Transverse colon (tissue), 4 donors: ENCODE measurements around the gene GPR33.

Source experiments
- POLR2AphosphoS5 ChIP-seq, 3 donors: sonication (generic); formaldehyde crosslinking; IDR thresholded peaks; one replicate each; pipeline ENCODE4 v1.6.1; 2016; ENCODE audit warnings: antibody characterized with exemption in 3 of 3
- TF ChIP-seq, protein P1 (sequence below), 5 experiments: fragments of 200-600 bp in 3 of 5; fragments of 450-650 bp in 2 of 5; sonication (generic) in 3 of 5; IDR thresholded peaks; 1 replicate in 2 of 5; 2 replicates in 3 of 5; pipeline ENCODE4 v1.5.1; 2016 to 2017; ENCODE audit warnings: antibody characterized with exemption in 5 of 5, inconsistent platforms in 3 of 5, mild to moderate bottlenecking in 2 of 5, moderate library complexity in 1 of 5

DNA sequence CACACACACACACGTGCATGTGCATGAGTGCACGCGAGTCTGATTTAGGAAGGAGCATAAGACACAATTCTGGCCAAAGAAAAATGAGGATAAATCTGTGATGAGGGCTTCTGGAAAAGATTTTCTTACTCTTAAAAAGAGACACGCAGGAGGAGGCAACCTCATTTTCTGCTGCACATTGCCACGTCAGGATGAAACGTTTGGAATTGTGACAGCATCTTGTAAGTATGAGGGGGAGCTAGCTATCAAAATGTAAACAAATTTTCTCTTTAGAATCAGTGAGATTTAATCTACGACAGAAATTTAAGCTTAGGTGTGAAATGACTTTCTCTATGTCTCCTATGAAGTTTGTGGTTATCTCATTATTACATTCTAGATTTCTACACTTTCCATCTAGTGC is 42.3 kb upstream of the GPR33 start:
- TF ChIP-seq, protein P1, sequence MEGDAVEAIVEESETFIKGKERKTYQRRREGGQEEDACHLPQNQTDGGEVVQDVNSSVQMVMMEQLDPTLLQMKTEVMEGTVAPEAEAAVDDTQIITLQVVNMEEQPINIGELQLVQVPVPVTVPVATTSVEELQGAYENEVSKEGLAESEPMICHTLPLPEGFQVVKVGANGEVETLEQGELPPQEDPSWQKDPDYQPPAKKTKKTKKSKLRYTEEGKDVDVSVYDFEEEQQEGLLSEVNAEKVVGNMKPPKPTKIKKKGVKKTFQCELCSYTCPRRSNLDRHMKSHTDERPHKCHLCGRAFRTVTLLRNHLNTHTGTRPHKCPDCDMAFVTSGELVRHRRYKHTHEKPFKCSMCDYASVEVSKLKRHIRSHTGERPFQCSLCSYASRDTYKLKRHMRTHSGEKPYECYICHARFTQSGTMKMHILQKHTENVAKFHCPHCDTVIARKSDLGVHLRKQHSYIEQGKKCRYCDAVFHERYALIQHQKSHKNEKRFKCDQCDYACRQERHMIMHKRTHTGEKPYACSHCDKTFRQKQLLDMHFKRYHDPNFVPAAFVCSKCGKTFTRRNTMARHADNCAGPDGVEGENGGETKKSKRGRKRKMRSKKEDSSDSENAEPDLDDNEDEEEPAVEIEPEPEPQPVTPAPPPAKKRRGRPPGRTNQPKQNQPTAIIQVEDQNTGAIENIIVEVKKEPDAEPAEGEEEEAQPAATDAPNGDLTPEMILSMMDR (IDR thresholded peaks at IDR 0.05): no peak
- TF ChIP-seq POLR2AphosphoS5 (IDR thresholded peaks at IDR 0.05): no peak
